HG02571 (cell line): ENCODE data around the gene AGTPBP1.
"Not testable (repeated sequence)": the region's sequence is repeated elsewhere in the genome, so short reads cannot be mapped to it uniquely, and the experiment has no call there.

Experiments used
- ATAC-seq: cut with Tn5 transposase; IDR thresholded peaks from one replicate; pipeline ENCODE4 v1.9.1; 2021; ENCODE audit warnings: mild to moderate bottlenecking, moderate library complexity; ENCODE audit not compliant: unreplicated experiment

Gene AGTPBP1

GRCh38 chr9:85741875-85742596, at the start of gene AGTPBP1:
Gene AGTPBP1 (minus strand): TSS chr9:85741954. CDS start chr9:85712533, 29,421 bp downstream.
- ATAC-seq: peak; percentile 79

GRCh38 chr9:85786116-85786515, 44.4 kb upstream of the AGTPBP1 start:
- not testable (repeated sequence) for ATAC-seq

- ATAC-seq: not testable (repeated sequence)
These were observed 32.1 kb upstream of the AGTPBP1 start for GRCh38 chr9:85773844-85774243.

GRCh38 chr9:85761802-85762201, 20.0 kb upstream of the AGTPBP1 start:
- not testable (repeated sequence) for ATAC-seq

GRCh38 chr9:85757716-85758115, 16.0 kb upstream of the AGTPBP1 start:
- ATAC-seq: not testable (repeated sequence)

- ATAC-seq: not testable (repeated sequence)
These were observed 14.5 kb upstream of the AGTPBP1 start for GRCh38 chr9:85756216-85756615.

- ATAC-seq: no peak
These were observed 4.6 kb upstream of the AGTPBP1 start for GRCh38 chr9:85746309-85746708.

- ATAC-seq: no peak
These were observed 3.4 kb upstream of the AGTPBP1 start for GRCh38 chr9:85745203-85745602.

- ATAC-seq: no peak
These were observed 2.7 kb upstream of the AGTPBP1 start for GRCh38 chr9:85744480-85744879.

- no peak for ATAC-seq
These were observed 1.7 kb upstream of the AGTPBP1 start for GRCh38 chr9:85743275-85744128.

- no peak for ATAC-seq
These were observed 813 bp upstream of the AGTPBP1 start for GRCh38 chr9:85742597-85742936.

GRCh38 chr9:85741095-85741874, 469 bp downstream of the AGTPBP1 start:
- peak; percentile 44 for ATAC-seq

- no peak for ATAC-seq
These were observed 1.0 kb downstream of the AGTPBP1 start for GRCh38 chr9:85740787-85741094.

GRCh38 chr9:85738509-85738908, 3.2 kb downstream of the AGTPBP1 start:
- ATAC-seq: no peak

- no peak for ATAC-seq
These were observed 4.1 kb downstream of the AGTPBP1 start for GRCh38 chr9:85737671-85738070.

GRCh38 chr9:85730916-85731630, 10.7 kb downstream of the AGTPBP1 start:
- no peak for ATAC-seq

GRCh38 chr9:85729882-85730281, 11.9 kb downstream of the AGTPBP1 start:
- no peak for ATAC-seq

GRCh38 chr9:85727500-85727899, 14.3 kb downstream of the AGTPBP1 start:
- no peak for ATAC-seq

GRCh38 chr9:85726737-85727136, 15.0 kb downstream of the AGTPBP1 start:
- ATAC-seq: no peak

- ATAC-seq: no peak
These were observed 18.5 kb downstream of the AGTPBP1 start for GRCh38 chr9:85723215-85723614.

- ATAC-seq: not testable (repeated sequence)
These were observed 22.3 kb downstream of the AGTPBP1 start for GRCh38 chr9:85719411-85719810.
